Osteoblast (primary cell): ENCODE measurements around the gene UBTFL1. TPM values are rescaled to one million over a fixed set of nuclear protein-coding genes. Genes with fewer than 3 reads are reported as not detected.

Experiments used
- small RNA-seq: library from RNA; depleted of rRNA; stranded (forward); fragments of <200 nt; gene quantifications from one replicate; pipeline ENCODE3, GENCODE V24; 2012
- total RNA-seq: library from RNA; depleted of rRNA; stranded (reverse); fragments of >200 nt; gene quantifications from 2 replicates; pipeline ENCODE4 v1.2.3, GENCODE V29; 2012

UBTFL1 gene
- total RNA-seq, 1 donor: not detected

Small RNA genes lying within 50 kb of the gene (small RNA-seq; reads per million reads assigned to genes)
- gene AP000827.1: not detected
- gene RF00275: not detected

Other genes with a start within 250 kb of the UBTFL1 start
- not detected in 2 replicates for gene TRIM64B, start 207.5 kb upstream of the UBTFL1 start, total RNA-seq
- gene TRIM49D1, start 163.7 kb upstream of the UBTFL1 start, total RNA-seq: not detected in 2 replicates
- gene TRIM49D2, start 161.9 kb upstream of the UBTFL1 start, total RNA-seq: 0.29 TPM in 1 of 2 replicates, not detected in the other
- not detected in 2 replicates for gene TRIM64, start 119.9 kb upstream of the UBTFL1 start, total RNA-seq
- not detected in 2 replicates for gene TRIM49C, start 54.8 kb upstream of the UBTFL1 start, total RNA-seq
- gene NAALAD2, start 48.7 kb downstream of the UBTFL1 start, total RNA-seq: 0.59 and 1.8 TPM in 2 replicates
- 17.4 and 23.6 TPM in 2 replicates for gene CHORDC1, start 137.1 kb downstream of the UBTFL1 start, total RNA-seq